ENCODE measurements around the gene CNTN5.

Gene CNTN5

GRCh38 chr11:100010393-100010792 lies 989.6 kb downstream of the CNTN5 start:
- Histone ChIP-seq H2BK12ac (ENCODE audit: low read length in 2 of 2) (no peak overlapping the region), H2AK5ac (ENCODE audit: low read length, severe bottlenecking) (no peak overlapping the region), H2BK15ac (ENCODE audit: low read depth, poor library complexity, severe bottlenecking) (no peak overlapping the region), H3K9me3 (ENCODE audit: control insufficient read depth, low read length) (peaks cover 4% of the 10 kb centered on the region), H3K14ac (ENCODE audit: low read length in 2 of 2) (no peak overlapping the region), H2AFZ (ENCODE audit: low read depth, low read length) (no peak overlapping the region), H3K23ac (ENCODE audit: low read length in 2 of 2) (no peak overlapping the region), H4K91ac (ENCODE audit: low read length) (no peak overlapping the region), H3K79me1 (replicated peaks; ENCODE audit: low read length, poor library complexity, severe bottlenecking) (no peaks in the 10 kb centered on the region), H3K4ac (ENCODE audit: low read depth in 1 of 2, low read length in 2 of 2) (no peak overlapping the region), H2BK120ac (ENCODE audit: low read depth, low read length) (no peak overlapping the region), H3K9ac (ENCODE audit: low read length) (no peak overlapping the region), H3K4me2 (ENCODE audit: low read length, poor library complexity, severe bottlenecking) (no peak overlapping the region), H2BK5ac (ENCODE audit: low read depth, low read length, poor library complexity, severe bottlenecking) (no peak overlapping the region), H4K8ac (ENCODE audit: low read length) (no peak overlapping the region), H3K4me1 (ENCODE audit: control insufficient read depth, insufficient read depth, low read depth, low read length) (no peaks in the 10 kb centered on the region), H3K36me3 (ENCODE audit: control insufficient read depth in 1 of 2, insufficient read depth in 2 of 2, low read depth in 1 of 2, low read length in 2 of 2) (no peaks in the 10 kb centered on the region), H3K27ac (ENCODE audit: low read length, poor library complexity, severe bottlenecking) (no peak overlapping the region), H3K27me3 (ENCODE audit: control insufficient read depth in 1 of 2, insufficient read depth in 1 of 2, low read length in 2 of 2) (no peaks in the 10 kb centered on the region), H3K18ac (ENCODE audit: low read depth in 1 of 2, low read length in 2 of 2) (no peak overlapping the region), H3K4me3 (ENCODE audit: insufficient read depth in 1 of 2, low read depth in 1 of 2, low read length in 2 of 2) (no peak overlapping the region)
- no peak for DNase-seq
- 71% methylated on average over 3 of the region's 3 CpGs for whole genome bisulfite sequencing

GRCh38 chr11:100011697-100012096 lies 990.9 kb downstream of the CNTN5 start:
- no peak overlapping the region for H3K14ac ChIP-seq (ENCODE audit: low read length in 2 of 2)
- no peak overlapping the region for H2BK15ac ChIP-seq (ENCODE audit: low read depth, poor library complexity, severe bottlenecking)
- no peak overlapping the region for H4K91ac ChIP-seq (ENCODE audit: low read length)
- no peak overlapping the region for H3K4me3 ChIP-seq (ENCODE audit: insufficient read depth in 1 of 2, low read depth in 1 of 2, low read length in 2 of 2)
- no peaks in the 10 kb centered on the region for H3K36me3 ChIP-seq (ENCODE audit: control insufficient read depth in 1 of 2, insufficient read depth in 2 of 2, low read depth in 1 of 2, low read length in 2 of 2)
- no peaks in the 10 kb centered on the region for H3K27me3 ChIP-seq (ENCODE audit: control insufficient read depth in 1 of 2, insufficient read depth in 1 of 2, low read length in 2 of 2)
- no peak overlapping the region for H2AK5ac ChIP-seq (ENCODE audit: low read length, severe bottlenecking)
- no peak overlapping the region for H2BK5ac ChIP-seq (ENCODE audit: low read depth, low read length, poor library complexity, severe bottlenecking)
- WGBS: 92% methylated on average over 1 of the region's 1 CpG
- peaks cover 4% of the 10 kb centered on the region for H3K9me3 ChIP-seq (ENCODE audit: control insufficient read depth, low read length)
- no peak overlapping the region for H3K27ac ChIP-seq (ENCODE audit: low read length, poor library complexity, severe bottlenecking)
- no peak overlapping the region for H2BK12ac ChIP-seq (ENCODE audit: low read length in 2 of 2)
- no peak overlapping the region for H2BK120ac ChIP-seq (ENCODE audit: low read depth, low read length)
- H2AFZ ChIP-seq (ENCODE audit: low read depth, low read length): no peak overlapping the region
- H3K23ac ChIP-seq (ENCODE audit: low read length in 2 of 2): no peak overlapping the region
- H3K18ac ChIP-seq (ENCODE audit: low read depth in 1 of 2, low read length in 2 of 2): no peak overlapping the region
- H3K4me2 ChIP-seq (ENCODE audit: low read length, poor library complexity, severe bottlenecking): no peak overlapping the region
- H3K79me1 ChIP-seq (replicated peaks; ENCODE audit: low read length, poor library complexity, severe bottlenecking): no peaks in the 10 kb centered on the region
- no peak overlapping the region for H4K8ac ChIP-seq (ENCODE audit: low read length)
- no peak overlapping the region for H3K4ac ChIP-seq (ENCODE audit: low read depth in 1 of 2, low read length in 2 of 2)
- H3K9ac ChIP-seq (ENCODE audit: low read length): no peak overlapping the region
- no peak for DNase-seq
- H3K4me1 ChIP-seq (ENCODE audit: control insufficient read depth, insufficient read depth, low read depth, low read length): no peaks in the 10 kb centered on the region

DNA sequence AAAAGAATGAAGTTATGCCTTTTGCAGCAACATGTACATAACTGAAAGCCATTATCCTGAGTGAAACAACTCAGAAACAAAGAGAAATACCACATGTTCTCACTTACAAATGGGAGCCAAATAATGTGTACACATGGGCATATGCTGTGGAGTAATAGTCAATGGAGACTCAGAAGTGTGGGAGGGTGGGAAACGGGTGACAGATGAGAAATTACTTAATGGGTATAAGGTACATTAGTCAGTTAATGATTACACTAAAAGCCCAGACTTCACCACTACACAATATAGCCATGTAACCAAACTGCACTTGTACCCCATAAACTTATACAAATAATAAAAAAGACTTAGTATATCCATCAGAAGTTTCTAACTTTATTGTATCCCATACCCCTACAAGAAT lies 992.3 kb downstream of the CNTN5 start:
- no peaks in the 10 kb centered on the region for H3K36me3 ChIP-seq (ENCODE audit: control insufficient read depth in 1 of 2, insufficient read depth in 2 of 2, low read depth in 1 of 2, low read length in 2 of 2)
- H3K23ac ChIP-seq (ENCODE audit: low read length in 2 of 2): no peak overlapping the region
- H3K4me2 ChIP-seq (ENCODE audit: low read length, poor library complexity, severe bottlenecking): no peak overlapping the region
- H2AFZ ChIP-seq (ENCODE audit: low read depth, low read length): no peak overlapping the region
- WGBS: no CpG with 5 or more reads among the region's 1 CpG
- H3K79me1 ChIP-seq (replicated peaks; ENCODE audit: low read length, poor library complexity, severe bottlenecking): no peaks in the 10 kb centered on the region
- no peak overlapping the region for H2BK12ac ChIP-seq (ENCODE audit: low read length in 2 of 2)
- H3K14ac ChIP-seq (ENCODE audit: low read length in 2 of 2): no peak overlapping the region
- no peak overlapping the region for H3K4me3 ChIP-seq (ENCODE audit: insufficient read depth in 1 of 2, low read depth in 1 of 2, low read length in 2 of 2)
- no peaks in the 10 kb centered on the region for H3K4me1 ChIP-seq (ENCODE audit: control insufficient read depth, insufficient read depth, low read depth, low read length)
- no peak overlapping the region for H2BK15ac ChIP-seq (ENCODE audit: low read depth, poor library complexity, severe bottlenecking)
- no peak overlapping the region for H3K4ac ChIP-seq (ENCODE audit: low read depth in 1 of 2, low read length in 2 of 2)
- no peaks in the 10 kb centered on the region for H3K27me3 ChIP-seq (ENCODE audit: control insufficient read depth in 1 of 2, insufficient read depth in 1 of 2, low read length in 2 of 2)
- H2AK5ac ChIP-seq (ENCODE audit: low read length, severe bottlenecking): no peak overlapping the region
- H2BK120ac ChIP-seq (ENCODE audit: low read depth, low read length): no peak overlapping the region
- H3K18ac ChIP-seq (ENCODE audit: low read depth in 1 of 2, low read length in 2 of 2): no peak overlapping the region
- H4K8ac ChIP-seq (ENCODE audit: low read length): no peak overlapping the region
- no peak overlapping the region for H4K91ac ChIP-seq (ENCODE audit: low read length)
- no peak overlapping the region for H3K27ac ChIP-seq (ENCODE audit: low read length, poor library complexity, severe bottlenecking)
- no peak overlapping the region for H2BK5ac ChIP-seq (ENCODE audit: low read depth, low read length, poor library complexity, severe bottlenecking)
- no peak overlapping the region for H3K9ac ChIP-seq (ENCODE audit: low read length)
- no peak for DNase-seq
- no peaks in the 10 kb centered on the region for H3K9me3 ChIP-seq (ENCODE audit: control insufficient read depth, low read length)

GRCh38 chr11:100031973-100032372 lies 1011.2 kb downstream of the CNTN5 start:
- Histone ChIP-seq H3K9ac (ENCODE audit: low read length) (no peak overlapping the region), H2AK5ac (ENCODE audit: low read length, severe bottlenecking) (no peak overlapping the region), H3K4me2 (ENCODE audit: low read length, poor library complexity, severe bottlenecking) (no peak overlapping the region), H3K79me1 (replicated peaks; ENCODE audit: low read length, poor library complexity, severe bottlenecking) (no peaks in the 10 kb centered on the region), H3K27me3 (ENCODE audit: control insufficient read depth in 1 of 2, insufficient read depth in 1 of 2, low read length in 2 of 2) (no peaks in the 10 kb centered on the region), H3K14ac (ENCODE audit: low read length in 2 of 2) (no peak overlapping the region), H3K18ac (ENCODE audit: low read depth in 1 of 2, low read length in 2 of 2) (no peak overlapping the region), H2BK120ac (ENCODE audit: low read depth, low read length) (no peak overlapping the region), H2AFZ (ENCODE audit: low read depth, low read length) (no peak overlapping the region), H3K36me3 (ENCODE audit: control insufficient read depth in 1 of 2, insufficient read depth in 2 of 2, low read depth in 1 of 2, low read length in 2 of 2) (no peaks in the 10 kb centered on the region), H3K23ac (ENCODE audit: low read length in 2 of 2) (no peak overlapping the region), H3K27ac (ENCODE audit: low read length, poor library complexity, severe bottlenecking) (no peak overlapping the region), H2BK12ac (ENCODE audit: low read length in 2 of 2) (no peak overlapping the region), H2BK5ac (ENCODE audit: low read depth, low read length, poor library complexity, severe bottlenecking) (no peak overlapping the region), H4K91ac (ENCODE audit: low read length) (no peak overlapping the region), H2BK15ac (ENCODE audit: low read depth, poor library complexity, severe bottlenecking) (no peak overlapping the region), H3K4me3 (ENCODE audit: insufficient read depth in 1 of 2, low read depth in 1 of 2, low read length in 2 of 2) (no peak overlapping the region), H4K8ac (ENCODE audit: low read length) (no peak overlapping the region), H3K9me3 (ENCODE audit: control insufficient read depth, low read length) (peaks cover 15% of the 10 kb centered on the region), H3K4me1 (ENCODE audit: control insufficient read depth, insufficient read depth, low read depth, low read length) (no peaks in the 10 kb centered on the region), H3K4ac (ENCODE audit: low read depth in 1 of 2, low read length in 2 of 2) (no peak overlapping the region)
- DNase-seq: no peak
- WGBS: 100% methylated on average over 1 of the region's 1 CpG

Data from mesenchymal stem cell (in vitro differentiated cells and primary cell).